SK-N-MC (cell line): Measurements from ENCODE around the gene MRFAP1.

ENCODE experiments used
- DNase-seq: peaks from one replicate; pipeline ENCODE4 v3.0.0-alpha.2; 2011; ENCODE audit warnings: low read depth, low spot score
- H3K27ac ChIP-seq: fragments of 200-600 bp; sonication (generic); 2 replicates; pipeline ENCODE4 v1.5.1; 2016; ENCODE audit warnings: mixed run types
- H3K36me3 ChIP-seq: fragments of 200-600 bp; sonication (generic); 2 replicates; pipeline ENCODE4 v1.6.1; 2017; ENCODE audit warnings: antibody characterized with exemption, low read length, mixed read lengths; ENCODE audit not compliant: insufficient read depth
- H3K4me3 ChIP-seq: fragments of 200-600 bp; sonication (generic); 2 replicates; pipeline ENCODE4 v1.5.1; 2016
- H3K9ac ChIP-seq: fragments of 200-600 bp; sonication (generic); 2 replicates; pipeline ENCODE4 v1.8.0; 2017; ENCODE audit warnings: mixed run types, mixed read lengths; ENCODE audit not compliant: insufficient read length
- H3K9me3 ChIP-seq: fragments of 200-600 bp; sonication (generic); 2 replicates; pipeline ENCODE4 v1.6.1; 2017; ENCODE audit warnings: low read depth, mild to moderate bottlenecking, antibody characterized with exemption, low read length, moderate library complexity, mixed read lengths
- EZH2 ChIP-seq: fragments of 200-600 bp; sonication (generic); IDR thresholded peaks from one replicate; pipeline ENCODE4 v1.6.1; 2017; ENCODE audit warnings: antibody characterized with exemption
- FOXP2 ChIP-seq: optimal IDR thresholded peaks from 2 replicates; pipeline ENCODE3; 2011; ENCODE audit warnings: mild to moderate bottlenecking, moderate library complexity; ENCODE audit not compliant: insufficient read depth; ENCODE audit errors: extremely low read length, control extremely low read depth
- POLR2AphosphoS5 ChIP-seq: IDR thresholded peaks from 2 replicates; pipeline ENCODE4 v1.6.1; 2012; ENCODE audit warnings: mild to moderate bottlenecking, low read depth, low read length, borderline replicate concordance

MRFAP1 gene

DNA sequence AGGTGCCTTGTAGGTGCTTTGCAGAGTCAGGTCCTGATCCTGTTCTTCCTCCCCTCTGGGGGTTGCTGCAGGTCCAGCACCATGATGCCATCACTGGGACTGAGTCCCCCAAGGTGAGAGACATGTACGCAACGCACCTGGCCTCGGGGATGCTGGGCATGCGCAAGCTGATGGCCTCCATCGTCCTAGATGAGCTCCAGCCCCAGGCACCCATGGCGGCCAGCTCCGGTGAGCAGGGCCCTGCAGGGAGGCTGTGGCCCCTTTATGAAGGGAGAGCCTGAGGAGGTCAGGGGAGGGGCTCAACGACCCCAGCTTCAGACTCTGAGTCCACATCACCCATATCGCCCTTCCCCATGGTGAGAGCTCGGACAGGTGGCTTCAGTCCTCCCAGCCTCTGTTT lies 42.4 kb upstream of the MRFAP1 start:
- H3K27ac ChIP-seq, result no peak overlapping the region
- no peak overlapping the region for H3K9ac ChIP-seq
- H3K4me3 ChIP-seq, result no peak overlapping the region
- no peak for DNase-seq
- no peaks in the 10 kb centered on the region for H3K36me3 ChIP-seq
- TF ChIP-seq EZH2 (no peak), FOXP2 (no peak), POLR2AphosphoS5 (no peak)
- no peaks in the 10 kb centered on the region for H3K9me3 ChIP-seq

DNA sequence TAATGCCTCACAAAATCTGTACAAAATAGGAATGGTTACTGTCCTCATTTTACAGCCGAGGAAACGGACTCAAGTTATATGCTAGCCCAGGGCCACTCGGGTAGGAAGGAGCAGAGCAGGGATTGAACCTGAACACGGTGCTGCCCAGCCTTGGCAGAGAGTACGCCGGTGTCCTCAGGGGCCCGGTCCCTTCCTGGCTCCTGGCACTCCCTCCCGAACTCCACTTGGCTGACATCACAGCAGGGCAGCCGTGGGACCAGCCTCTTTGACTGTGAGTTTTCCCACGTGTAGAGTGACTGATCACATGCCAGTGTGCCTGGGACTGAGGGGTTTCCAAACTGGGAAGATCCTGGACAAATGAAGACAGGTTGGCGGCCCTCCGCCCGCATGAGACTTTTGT lies 41.8 kb upstream of the MRFAP1 start:
- TF ChIP-seq FOXP2 (no peak), POLR2AphosphoS5 (no peak), EZH2 (no peak)

DNA sequence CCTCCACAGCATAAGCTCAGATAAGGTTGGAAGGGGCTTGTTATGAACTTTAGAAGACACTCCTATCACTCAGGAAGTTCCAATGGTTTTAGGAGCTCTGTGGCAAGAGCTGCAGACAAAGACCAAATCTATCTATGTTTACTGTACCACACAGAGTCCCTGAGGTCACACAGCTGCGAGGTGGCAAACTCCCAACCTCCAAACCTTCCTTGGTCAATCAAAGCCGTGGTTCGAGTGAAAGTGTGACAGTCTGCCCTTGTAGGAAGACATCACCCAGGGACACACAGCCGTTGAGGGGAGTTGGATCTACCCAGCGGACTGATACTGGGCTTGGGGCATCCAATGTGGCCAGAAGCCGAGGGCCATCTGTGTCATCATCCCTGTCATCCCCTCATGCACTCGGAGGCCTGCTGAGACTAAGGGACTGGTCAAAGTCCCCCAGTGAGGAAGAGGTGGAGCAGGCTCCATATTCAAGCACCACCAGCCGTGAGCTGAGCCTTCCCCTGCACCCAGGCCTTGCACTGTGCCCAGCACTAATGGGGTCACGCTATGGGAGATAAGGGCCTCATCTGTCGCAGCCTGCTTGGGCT lies 38.7 kb upstream of the MRFAP1 start:
- Histone ChIP-seq H3K27ac (no peak overlapping the region), H3K9ac (no peak overlapping the region), H3K36me3 (no peaks in the 10 kb centered on the region), H3K4me3 (no peak overlapping the region), H3K9me3 (no peaks in the 10 kb centered on the region)
- TF ChIP-seq FOXP2, result no peak
- TF ChIP-seq POLR2AphosphoS5, result no peak
- TF ChIP-seq EZH2, result no peak
- DNase-seq, result no peak

More for the DNA sequence above, 41.8 kb upstream of the MRFAP1 start:
- Histone ChIP-seq H3K4me3 (no peak overlapping the region), H3K9ac (no peak overlapping the region), H3K36me3 (no peaks in the 10 kb centered on the region), H3K9me3 (no peaks in the 10 kb centered on the region), H3K27ac (no peak overlapping the region)
- no peak for DNase-seq

DNA sequence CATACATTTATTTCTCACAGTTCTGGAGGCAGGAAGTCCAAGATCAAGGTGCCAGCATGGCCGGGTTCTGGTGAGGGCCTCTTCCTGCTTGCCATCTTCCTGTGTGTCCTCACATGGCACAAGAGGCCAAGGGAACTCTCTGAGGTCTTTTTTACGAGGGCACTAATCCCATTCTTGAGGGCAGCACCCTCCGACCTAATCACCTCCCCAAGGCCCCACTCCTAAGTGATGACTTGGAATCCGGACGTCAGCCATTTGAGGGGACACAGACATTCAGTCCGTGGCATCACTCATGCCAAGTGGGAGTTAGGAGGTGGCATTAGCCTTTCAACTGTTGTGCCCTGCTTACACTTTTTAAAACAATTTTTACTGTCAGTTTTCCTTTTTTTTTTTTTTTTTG lies 38.2 kb upstream of the MRFAP1 start:
- no peak for DNase-seq
- Histone ChIP-seq H3K9ac (no peak overlapping the region), H3K9me3 (no peaks in the 10 kb centered on the region), H3K36me3 (no peaks in the 10 kb centered on the region), H3K27ac (no peak overlapping the region), H3K4me3 (no peak overlapping the region)
- TF ChIP-seq FOXP2 (no peak), POLR2AphosphoS5 (no peak), EZH2 (no peak)

DNA sequence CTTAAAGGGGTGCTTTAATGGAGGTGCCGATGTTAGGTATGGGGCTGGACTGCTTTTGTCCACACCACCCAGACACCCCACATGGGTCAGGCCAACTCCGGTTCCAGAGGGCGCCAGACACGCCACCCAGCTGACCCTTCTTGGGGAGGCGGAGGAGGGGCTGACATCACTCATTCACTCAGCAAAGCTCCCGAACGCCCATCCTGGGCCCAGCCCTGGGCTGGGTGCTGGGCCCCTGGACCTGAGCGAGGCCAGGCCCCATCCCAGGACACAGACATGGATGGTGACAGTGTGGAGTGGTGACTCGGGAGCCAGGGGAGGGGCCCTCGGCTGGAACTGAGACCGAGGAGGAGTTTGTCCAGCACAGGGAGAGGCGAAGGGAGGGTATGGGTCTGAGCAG lies 37.4 kb upstream of the MRFAP1 start:
- no peak overlapping the region for H3K9ac ChIP-seq
- H3K27ac ChIP-seq, result no peak overlapping the region
- H3K36me3 ChIP-seq, result no peaks in the 10 kb centered on the region
- TF ChIP-seq POLR2AphosphoS5 (no peak), FOXP2 (no peak), EZH2 (no peak)
- H3K9me3 ChIP-seq, result no peaks in the 10 kb centered on the region
- DNase-seq, result no peak
- no peak overlapping the region for H3K4me3 ChIP-seq

DNA sequence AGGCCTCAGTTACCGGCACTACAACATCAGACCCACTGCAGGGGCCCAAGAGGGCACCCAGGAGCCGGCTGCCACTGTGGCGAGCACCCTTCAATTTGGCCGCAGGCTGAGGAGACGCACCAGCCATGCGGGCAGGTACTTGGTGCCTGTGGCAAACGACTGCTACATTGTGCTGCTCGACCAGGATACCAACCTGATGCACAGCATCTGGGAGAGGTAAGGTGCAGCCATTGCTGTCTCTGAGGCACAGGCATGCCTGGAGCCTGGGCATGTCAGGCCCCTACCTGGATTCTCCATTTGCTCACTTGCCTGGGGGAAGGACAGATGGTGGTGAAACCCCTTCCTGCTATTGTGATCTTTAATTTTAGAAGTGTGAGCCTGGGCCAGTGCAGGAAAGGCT lies 35.4 kb upstream of the MRFAP1 start:
- Histone ChIP-seq H3K36me3 (no peaks in the 10 kb centered on the region), H3K9ac (no peak overlapping the region), H3K9me3 (no peaks in the 10 kb centered on the region), H3K4me3 (no peak overlapping the region), H3K27ac (no peak overlapping the region)
- DNase-seq, result no peak
- TF ChIP-seq FOXP2 (no peak), POLR2AphosphoS5 (no peak), EZH2 (no peak)

DNA sequence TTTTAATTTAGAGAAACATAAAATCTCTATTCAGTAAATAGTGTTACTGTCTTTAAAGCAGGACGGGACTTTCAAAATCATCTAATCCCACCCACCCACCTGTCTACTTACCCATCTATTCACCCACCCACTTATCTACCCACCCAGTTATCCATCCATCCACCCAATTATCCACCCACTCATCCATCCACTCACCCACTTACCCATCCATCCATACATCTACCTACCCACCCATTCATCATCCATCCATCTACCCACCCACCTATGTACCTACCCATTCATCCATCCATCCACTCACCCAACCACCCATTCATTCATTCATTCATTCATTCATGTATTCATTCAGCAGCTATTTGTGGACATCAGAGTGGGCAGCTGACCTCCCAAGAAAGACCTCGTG lies 34.9 kb upstream of the MRFAP1 start:
- TF ChIP-seq FOXP2, result no peak
- TF ChIP-seq EZH2, result no peak
- no peak for TF ChIP-seq POLR2AphosphoS5
- H3K9ac ChIP-seq, result no peak overlapping the region
- H3K27ac ChIP-seq, result no peak overlapping the region
- no peak for DNase-seq
- no peaks in the 10 kb centered on the region for H3K9me3 ChIP-seq
- no peaks in the 10 kb centered on the region for H3K36me3 ChIP-seq
- no peak overlapping the region for H3K4me3 ChIP-seq

DNA sequence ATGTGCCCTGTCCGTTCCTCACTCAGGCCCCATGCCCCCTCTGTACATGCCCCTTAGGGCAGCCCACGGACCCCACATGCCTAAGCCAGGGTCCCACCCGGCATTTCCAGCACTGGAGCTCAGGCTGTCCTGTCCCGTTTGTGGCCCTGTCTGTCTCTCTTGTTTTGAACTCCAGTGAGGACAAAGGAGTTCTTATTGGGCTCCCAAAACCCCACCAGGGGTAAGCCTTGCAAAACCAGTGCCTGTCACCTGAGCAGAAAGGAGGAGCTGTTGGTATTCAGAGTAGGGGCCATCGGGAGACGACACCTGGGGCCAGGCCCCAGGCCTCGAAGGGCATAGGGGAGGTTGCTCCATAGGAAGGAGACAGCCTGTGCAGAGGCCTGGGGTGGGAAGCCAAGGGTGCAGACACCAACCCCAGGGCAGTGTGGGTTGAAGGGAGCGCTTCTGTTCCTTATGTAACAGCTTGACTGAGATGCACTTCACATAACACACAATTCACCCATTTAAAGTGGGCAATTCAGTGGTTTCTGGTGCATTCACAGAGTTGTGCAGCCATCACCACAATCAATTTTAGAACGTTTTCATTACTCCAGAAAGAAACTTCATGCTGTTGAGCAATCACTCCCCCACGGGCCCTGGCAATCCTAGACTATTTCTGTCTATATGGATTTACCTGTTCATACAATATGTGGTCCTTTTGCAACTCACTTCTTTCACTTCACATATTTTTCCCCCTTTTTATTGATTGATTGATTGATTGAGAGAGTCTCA lies 33.8 kb upstream of the MRFAP1 start:
- Histone ChIP-seq H3K36me3 (no peaks in the 10 kb centered on the region), H3K9me3 (no peaks in the 10 kb centered on the region), H3K27ac (no peak overlapping the region), H3K9ac (no peak overlapping the region), H3K4me3 (no peak overlapping the region)
- TF ChIP-seq EZH2, result no peak
- no peak for TF ChIP-seq FOXP2
- no peak for TF ChIP-seq POLR2AphosphoS5
- DNase-seq, result no peak
